ENCODE results near the gene PDZRN3.
"Not testable (repeated sequence)": the region's sequence is repeated elsewhere in the genome, so short reads cannot be mapped to it uniquely, and the experiment has no call there.

PDZRN3 gene

GRCh38 chr3:73586628-73587027, 38.1 kb downstream of the PDZRN3 start:
- no peak for DNase-seq

GRCh38 chr3:73586190-73586589, 38.6 kb downstream of the PDZRN3 start:
- DNase-seq, result no peak

- DNase-seq, result no peak
Measured at GRCh38 chr3:73584873-73585272, 39.9 kb downstream of the PDZRN3 start.

- no peak for DNase-seq
Measured at GRCh38 chr3:73582535-73582934, 42.2 kb downstream of the PDZRN3 start.

GRCh38 chr3:73581134-73581846, 43.5 kb downstream of the PDZRN3 start:
- no peak for DNase-seq

- no peak for DNase-seq
Measured at GRCh38 chr3:73580343-73580742, 44.4 kb downstream of the PDZRN3 start.

- DNase-seq, result no peak
Measured at GRCh38 chr3:73577704-73578103, 47.0 kb downstream of the PDZRN3 start.

GRCh38 chr3:73576999-73577461, 47.7 kb downstream of the PDZRN3 start:
- DNase-seq, result no peak

- DNase-seq, result no peak
Measured at GRCh38 chr3:73575953-73576352, 48.8 kb downstream of the PDZRN3 start.

GRCh38 chr3:73575519-73575918, 49.2 kb downstream of the PDZRN3 start:
- DNase-seq, result no peak

GRCh38 chr3:73573204-73573603, 51.5 kb downstream of the PDZRN3 start:
- no peak for DNase-seq

- no peak for DNase-seq
Measured at GRCh38 chr3:73572368-73572767, 52.4 kb downstream of the PDZRN3 start.

- DNase-seq, result no peak
Measured at GRCh38 chr3:73571238-73571794, 53.4 kb downstream of the PDZRN3 start.

- DNase-seq, result no peak
Measured at GRCh38 chr3:73569246-73569760, 55.4 kb downstream of the PDZRN3 start.

GRCh38 chr3:73568371-73568862, 56.3 kb downstream of the PDZRN3 start:
- no peak for DNase-seq

- DNase-seq, result not testable (repeated sequence)
Measured at GRCh38 chr3:73565374-73565773, 59.4 kb downstream of the PDZRN3 start.

GRCh38 chr3:73563896-73564582, 60.7 kb downstream of the PDZRN3 start:
- no peak for DNase-seq

- DNase-seq, result no peak
Measured at GRCh38 chr3:73561494-73561893, 63.2 kb downstream of the PDZRN3 start.

GRCh38 chr3:73559749-73560148, 65.0 kb downstream of the PDZRN3 start:
- DNase-seq, result no peak

GRCh38 chr3:73558727-73559075, 66.0 kb downstream of the PDZRN3 start:
- DNase-seq, result no peak

GRCh38 chr3:73557986-73558726, 66.6 kb downstream of the PDZRN3 start:
- DNase-seq, result no peak

- no peak for DNase-seq
Measured at GRCh38 chr3:73556520-73557372, 68.0 kb downstream of the PDZRN3 start.
